ENCODE data around the gene MROH2A.
"Not testable (repeated sequence)": the region's sequence is repeated elsewhere in the genome, so short reads cannot be mapped to it uniquely, and the experiment has no call there.

The MROH2A gene, protein sequence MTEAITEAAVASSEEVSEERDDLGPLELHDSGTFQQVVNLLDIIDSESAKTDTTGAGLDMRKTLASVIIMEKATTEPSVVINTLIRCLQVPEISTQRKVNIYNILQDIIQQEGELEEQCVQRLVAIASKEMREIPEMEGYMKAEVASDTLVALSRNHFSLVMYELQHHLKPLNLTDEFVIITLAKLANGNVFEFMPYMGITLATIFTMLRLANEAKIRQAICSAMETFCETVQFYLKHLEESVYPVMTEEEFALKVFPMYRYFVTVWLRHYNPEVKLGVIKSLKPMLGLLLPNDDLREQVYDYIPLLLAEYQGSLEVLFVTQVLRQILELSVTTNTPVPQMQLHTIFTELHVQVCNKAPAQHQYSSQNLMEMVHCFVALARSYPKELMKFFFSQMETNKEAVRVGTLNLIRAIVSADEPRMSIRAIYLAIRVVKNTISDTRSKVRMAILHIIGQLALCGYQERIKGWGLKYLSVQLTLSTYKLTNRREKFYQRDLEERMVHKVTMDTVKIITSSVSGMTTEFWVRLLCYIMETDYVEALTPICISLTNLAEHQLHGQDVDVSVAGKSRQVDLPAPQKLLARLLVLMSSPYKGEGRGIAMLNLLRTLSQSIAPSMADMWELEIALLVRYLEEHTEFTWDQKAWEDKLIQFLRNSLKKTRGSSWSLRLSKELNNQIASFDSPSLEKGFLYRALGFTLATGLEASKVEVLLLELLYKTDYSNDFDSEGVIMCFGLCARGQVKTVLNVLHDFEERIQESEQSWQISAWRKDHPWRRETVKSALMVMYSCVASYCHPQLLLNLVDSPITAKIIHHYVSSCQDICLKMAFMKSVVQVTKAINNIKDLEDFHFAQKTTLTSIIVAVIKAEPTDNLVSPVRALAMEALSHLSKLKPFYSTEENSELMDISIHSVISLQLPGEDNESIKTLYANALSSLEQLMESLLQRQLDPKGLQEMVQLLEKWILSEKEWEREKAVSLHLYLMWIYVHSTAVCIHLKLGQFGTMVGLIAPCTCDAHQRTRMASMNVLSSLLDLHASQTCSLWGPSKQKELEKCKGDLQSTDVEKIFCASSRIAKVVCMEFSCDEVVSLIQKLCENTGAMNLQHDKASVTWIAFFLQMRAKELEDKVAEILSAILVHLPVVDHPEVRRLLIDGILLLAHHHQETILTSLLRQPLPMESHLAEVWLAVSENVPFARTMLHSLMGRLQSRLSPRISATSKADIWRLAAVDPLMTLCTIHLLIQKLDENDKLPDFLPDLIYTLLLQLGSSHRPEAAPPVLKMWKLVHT (N-terminal part only)

DNA sequence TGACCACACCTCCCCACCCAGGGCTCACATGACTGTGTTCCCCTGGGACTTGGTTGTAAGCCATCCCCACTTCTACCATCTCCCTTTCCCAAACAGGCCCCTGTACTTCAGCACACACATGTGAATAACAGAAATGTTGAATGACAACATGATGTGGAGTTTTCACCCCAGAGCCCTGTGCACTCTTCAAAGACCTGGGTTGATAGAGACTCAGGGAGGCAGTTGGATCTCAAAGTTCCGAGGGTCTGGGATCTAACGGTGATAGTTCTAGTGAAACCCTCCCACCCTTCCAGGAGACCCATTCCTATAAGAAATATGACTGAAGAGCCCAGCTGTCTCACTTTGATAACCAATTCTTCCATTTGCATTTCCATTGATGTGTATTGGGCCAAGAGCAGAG lies at the start of gene MROH2A:
Gene MROH2A, plus strand, starts transcription at position 301 of the 400 bp plus-strand sequence. CDS start 1,029 bp downstream, outside the sequence.
- no peak for DNase-seq

DNA sequence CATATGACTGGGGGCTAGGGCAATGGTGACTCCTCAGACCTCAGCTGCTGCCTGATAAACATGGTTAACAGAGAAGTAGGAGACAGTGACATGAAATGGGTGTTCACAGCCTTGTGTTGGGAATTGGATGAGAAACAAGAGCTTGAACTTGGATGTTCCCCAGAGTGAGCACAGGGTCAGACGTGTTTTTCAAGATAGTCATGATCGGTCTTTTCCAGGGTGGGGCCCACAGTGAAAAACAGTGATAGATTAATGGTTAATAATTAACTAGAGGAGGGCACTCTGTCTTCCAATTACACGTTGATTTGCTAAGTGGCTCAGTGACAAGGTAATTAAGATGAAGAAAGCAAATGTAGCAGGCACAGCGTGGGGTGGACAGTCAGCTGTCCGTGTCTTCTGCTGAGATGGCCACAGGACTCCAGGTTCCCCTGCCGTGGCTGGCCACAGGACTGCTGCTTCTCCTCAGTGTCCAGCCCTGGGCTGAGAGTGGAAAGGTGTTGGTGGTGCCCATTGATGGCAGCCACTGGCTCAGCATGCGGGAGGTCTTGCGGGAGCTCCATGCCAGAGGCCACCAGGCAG lies 49.3 kb upstream of the MROH2A start, which contains the start of gene UGT1A3:
Gene UGT1A3, plus strand, starts transcription at position 320 of the 579 bp plus-strand sequence. Its CDS starts 85 bp downstream, at position 405.
- DNase-seq, result no peak

DNA sequence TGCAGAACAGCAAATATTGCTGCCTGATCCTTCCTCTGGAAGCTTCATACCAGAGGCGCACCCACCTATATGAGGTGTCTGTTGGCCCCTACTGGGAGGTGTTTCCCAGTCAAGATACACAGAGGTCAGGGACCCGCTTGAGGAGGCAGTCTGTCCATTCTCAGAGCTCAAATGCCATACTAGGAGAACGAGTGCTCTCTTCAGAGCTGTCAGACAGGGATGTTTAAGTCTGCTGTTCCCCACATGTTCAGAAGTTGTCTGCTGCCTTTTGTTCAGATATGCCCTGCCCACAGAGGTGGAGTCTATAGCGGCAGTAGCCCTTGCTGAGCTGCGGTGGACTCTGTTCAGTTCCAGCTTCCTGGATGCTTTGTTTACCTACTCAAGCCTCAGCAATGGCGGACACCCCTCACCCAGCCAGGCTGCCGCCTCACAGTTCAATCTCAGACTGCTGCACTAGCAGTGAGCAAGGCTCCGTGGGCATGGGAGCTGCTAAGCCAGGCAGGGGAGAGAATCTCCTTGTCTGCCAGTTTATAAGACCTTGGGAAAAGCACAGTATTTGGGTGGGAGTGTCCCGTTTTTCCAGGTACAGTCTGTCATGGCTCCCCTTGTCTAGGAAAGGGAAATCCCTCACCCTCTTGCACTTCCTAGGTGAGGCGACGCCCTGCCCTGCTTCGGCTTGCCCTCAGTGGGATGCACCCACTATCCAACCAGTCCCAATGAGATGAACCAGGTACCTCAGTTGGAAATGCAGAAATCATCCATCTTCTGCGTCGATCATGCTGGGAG lies 41.1 kb upstream of the MROH2A start:
- DNase-seq, result not testable (repeated sequence)

GRCh38 chr2:233740870-233741269 lies 37.3 kb upstream of the MROH2A start:
- DNase-seq, result no peak

DNA sequence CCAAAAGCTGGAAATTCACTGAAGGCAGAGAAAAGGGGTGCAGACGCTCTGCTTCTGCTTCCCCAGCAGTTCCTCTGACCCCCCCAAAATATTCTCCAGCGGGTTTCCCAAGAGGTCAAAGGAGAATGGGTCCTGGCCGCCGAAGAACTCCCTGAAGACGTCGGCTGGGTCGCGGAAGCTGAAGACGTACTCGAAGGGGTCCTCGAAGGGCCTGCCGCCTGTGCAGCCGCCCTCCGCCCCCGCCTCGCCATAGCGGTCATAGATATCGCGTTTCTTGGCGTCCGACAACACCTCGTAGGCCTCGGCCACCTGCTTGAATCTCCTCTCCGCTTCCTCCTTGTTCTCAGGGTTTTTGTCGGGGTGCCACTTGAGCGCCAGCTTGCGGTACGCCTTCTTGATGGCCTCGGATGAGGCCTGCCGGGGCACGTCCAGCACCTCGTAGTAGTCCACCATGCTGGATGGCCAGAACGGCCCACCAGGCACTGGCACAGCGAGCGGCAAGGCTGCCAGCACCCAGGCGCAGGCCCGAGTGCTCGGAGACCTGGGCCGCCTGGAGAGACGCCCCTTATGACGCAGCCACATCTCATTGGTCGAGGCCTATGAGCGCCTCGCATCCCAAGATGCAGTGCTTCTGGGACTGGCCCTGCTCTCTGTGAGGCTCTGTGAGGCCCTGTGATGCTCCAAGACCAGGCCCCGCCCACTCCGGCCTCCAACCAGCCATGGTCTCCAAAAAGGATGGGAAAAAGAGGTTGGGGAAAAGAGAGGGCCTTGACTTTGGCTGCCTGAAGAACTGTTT lies 34.5 kb upstream of the MROH2A start:
- no peak for DNase-seq

- no peak for DNase-seq
Measured at GRCh38 chr2:233745073-233745755, 32.9 kb upstream of the MROH2A start.

GRCh38 chr2:233745838-233746237 lies 32.3 kb upstream of the MROH2A start:
- DNase-seq, result not testable (repeated sequence)

DNA sequence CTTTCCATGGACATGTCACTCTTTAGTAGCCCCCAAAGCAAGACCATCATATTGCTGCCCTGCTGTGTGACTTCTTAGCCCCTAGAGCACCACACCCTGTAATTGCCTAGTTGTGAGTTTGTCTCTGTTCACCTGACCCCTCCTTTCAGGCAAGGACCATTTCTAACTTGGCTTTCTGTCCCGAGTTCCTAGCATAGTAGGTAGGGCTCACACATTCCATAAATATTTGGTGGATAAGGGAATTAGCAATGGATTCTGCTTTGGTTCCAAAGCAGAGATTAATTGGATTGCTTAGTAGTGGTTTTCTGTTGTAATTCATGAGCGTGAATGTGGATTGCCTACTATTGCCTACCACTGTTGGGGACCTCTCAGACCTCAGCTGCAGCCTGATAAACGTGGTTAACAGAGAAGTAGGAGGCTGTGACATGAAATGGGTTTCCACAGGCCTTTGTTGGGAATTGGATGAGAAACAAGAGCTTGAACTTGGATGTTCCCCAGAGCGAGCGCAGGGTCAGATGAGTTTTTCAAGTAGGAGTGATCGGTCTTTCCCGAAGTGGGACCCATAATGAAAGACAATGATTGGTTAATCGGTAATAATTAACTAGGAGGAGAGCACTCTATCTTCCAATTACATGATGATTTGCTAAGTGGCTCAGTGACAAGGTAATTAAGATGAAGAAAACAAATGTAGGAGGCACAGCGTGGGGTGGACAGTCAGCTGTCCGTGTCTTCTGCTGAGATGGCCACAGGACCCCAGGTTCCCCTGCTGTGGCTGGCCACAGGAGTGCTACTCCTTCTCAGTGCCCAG lies 31.5 kb upstream of the MROH2A start:
- no peak for DNase-seq

DNA sequence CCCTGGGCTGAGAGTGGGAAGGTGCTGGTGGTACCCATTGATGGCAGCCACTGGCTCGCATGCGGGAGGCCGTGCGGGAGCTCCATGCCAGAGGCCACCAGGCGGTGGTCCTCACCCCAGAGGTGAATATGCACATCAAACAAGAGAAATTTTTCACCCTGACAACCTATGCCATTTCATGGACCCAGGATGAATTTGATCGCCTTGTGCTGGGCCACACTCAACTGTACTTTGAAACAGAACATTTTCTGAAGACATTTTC lies 30.9 kb upstream of the MROH2A start:
- DNase-seq, result no peak

- not testable (repeated sequence) for DNase-seq
Measured at GRCh38 chr2:233750689-233751088, 27.4 kb upstream of the MROH2A start.

DNA sequence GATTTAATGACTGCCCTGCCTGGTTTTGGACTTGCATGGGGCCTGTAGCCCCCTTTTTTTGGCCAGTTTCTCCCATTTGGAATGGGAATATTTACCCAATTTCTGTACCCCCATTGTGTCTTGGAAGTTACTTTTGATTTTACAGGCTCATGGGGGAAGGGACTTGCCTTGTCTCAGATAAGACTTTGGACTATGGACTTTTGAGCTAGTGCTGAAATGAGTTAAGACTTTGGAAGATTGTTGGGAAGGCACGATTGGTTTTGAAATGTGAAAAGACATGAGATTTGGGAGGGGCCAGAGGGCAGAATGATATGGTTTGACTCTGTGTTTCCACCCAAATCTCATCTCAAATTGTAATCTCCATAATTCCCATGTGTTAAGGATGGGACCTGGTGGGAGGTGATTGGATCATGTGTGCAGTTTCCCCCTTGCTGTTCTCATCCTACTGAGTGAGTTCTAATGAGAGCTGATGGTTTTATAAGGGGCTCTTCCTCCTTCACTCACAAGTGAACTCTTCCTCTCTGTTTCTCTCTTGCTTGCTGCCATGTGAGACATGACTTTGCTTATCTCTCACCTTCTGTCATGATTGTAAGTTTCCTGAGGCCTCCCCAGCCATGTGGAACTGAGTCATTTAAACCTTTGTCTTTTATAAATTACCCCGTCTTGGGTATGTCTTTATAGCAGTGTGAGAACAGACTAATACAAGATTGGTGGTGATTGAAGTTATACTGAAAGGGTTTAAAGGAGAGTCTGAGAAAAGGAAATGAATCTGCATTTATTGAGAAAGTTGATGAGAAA lies 26.7 kb upstream of the MROH2A start:
- DNase-seq, result not testable (repeated sequence)

DNA sequence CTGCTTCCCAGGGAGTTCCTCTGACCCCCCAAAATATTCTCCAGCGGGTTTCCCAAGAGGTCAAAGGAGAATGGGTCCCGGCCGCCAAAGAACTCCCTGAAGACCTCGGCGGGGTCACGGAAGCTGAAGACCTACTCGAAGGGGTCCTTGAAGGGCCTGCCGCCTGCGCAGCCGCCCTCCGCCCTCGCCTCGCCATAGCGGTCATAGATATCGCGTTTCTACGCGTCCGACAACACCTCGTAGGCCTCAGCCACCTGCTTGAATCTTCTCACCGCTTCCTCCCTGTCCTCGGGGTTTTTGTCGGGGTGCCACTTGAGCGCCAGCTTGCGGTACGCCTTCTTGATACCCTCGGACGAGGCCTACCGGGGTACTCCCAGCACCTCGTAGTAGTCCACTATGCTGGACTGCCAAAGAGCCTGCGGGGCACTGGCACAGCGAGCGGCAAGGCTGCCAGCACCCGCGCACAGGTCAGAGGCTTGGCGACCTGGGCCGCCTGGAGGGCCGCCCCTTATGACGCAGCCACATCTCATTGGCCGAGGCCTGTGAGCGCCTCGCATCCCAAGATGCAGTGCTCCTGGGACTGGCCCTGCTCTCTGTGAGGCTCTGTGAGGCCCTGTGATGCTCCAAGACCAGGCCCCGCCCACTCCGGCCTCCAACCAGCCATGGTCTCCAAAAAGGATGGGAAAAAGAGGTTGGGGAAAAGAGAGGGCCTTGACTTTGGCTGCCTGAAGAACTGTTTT lies 23.1 kb upstream of the MROH2A start:
- no peak for DNase-seq

- DNase-seq, result no peak
Measured at GRCh38 chr2:233756429-233757081, 21.6 kb upstream of the MROH2A start.

- DNase-seq, result no peak
Measured at GRCh38 chr2:233758141-233758540, 20.0 kb upstream of the MROH2A start.

DNA sequence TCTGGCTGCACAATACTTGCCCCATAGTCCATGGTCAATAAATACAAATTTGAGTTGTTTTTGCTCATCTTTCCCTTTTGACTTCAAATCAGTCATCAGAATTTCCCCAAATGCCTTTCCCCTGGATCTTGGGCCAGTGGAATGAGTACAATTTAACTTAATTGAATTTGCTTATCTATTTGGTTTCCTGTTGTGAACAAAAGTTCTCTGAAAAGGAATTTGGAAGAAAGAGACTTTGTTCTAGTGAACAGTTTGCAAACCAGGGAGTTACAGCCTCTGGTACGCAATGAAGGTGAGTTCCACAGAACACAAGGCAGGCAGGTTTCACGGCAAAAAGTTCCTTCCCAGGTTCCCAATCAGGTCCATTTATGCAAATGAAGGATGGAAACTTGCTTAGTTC lies 19.3 kb upstream of the MROH2A start:
- no peak for DNase-seq

- DNase-seq, result no peak
Measured at GRCh38 chr2:233760043-233760442, 18.1 kb upstream of the MROH2A start, which contains the start of gene UGT1A1. UGT1A1 (plus strand) TSS chr2:233760270; CDS start chr2:233760288, 18 bp downstream.

All from CD4-positive, alpha-beta T cell treated with Interferon alpha-2 for 1 hour (primary cell).